ENCODE results near the gene HMOX2. TPM values are rescaled to one million over a fixed set of nuclear protein-coding genes. Genes with fewer than 3 reads are reported as not detected.

HMOX2 gene
- polyA plus RNA-seq, 2 donors: 77.1 to 85.9 TPM

DNA sequence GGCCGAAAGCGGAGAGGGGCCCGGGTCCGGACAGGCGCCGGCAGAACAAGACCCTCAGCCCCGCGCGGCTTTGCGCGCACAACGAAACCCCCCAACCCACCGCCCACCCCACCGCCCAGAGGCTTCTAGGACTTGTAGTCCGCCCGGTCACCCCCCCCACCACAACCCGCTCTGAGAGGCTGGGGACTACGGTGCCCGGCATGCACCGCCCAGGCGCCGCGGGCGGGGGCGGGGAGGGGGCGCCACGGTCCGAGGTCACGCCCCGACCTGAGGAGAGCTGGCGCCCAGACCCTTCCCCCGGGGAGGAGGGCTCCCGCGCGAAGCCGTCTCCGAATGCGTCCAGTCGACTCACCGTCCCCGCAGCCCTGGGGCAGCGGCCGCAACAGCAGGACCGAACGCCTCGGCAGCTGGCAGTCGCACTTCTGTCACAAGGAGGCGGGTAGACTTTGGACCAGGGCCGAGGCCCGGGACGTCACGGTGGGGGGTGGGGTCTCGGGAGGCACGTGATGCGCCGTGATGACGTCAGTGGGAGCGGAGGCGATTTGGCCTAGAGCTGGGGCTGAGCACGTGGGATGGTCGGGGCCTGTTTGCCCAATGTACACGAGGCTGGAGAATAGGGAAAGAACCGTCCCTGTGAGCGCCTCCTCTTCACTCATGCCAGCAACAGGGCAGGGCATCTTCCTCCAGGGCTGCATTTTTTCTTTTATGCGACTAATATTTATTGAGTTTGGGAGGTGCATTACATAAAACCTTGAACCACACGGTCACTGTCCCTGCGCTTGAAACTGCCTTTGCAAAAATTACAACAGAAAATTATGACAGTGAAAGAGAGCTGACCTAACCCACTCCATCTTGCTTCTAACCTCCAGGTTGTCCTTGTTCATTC lies 62.4 kb downstream of the HMOX2 start, which contains the start of gene CDIP1:
Gene CDIP1, minus strand, starts transcription at position 424 of the 886 bp plus-strand sequence. CDS start 24,643 bp downstream, outside the sequence.
- Histone ChIP-seq H3K36me3 (ENCODE audit: control insufficient read depth in 2 of 2, insufficient read depth in 2 of 2, low read length in 1 of 2) (peaks cover 0 to 2% of the 10 kb centered on the region in 2 donors), H3K27me3 (ENCODE audit: control insufficient read depth in 1 of 2, insufficient read depth in 2 of 2, low read length in 2 of 2) (no peaks in the 10 kb centered on the region), H3K27ac (ENCODE audit: low read depth in 2 of 2, low read length in 1 of 2) (peak within 1 kb of the TSS; percentile 88 to 90), H3K4me3 (ENCODE audit: low read depth in 1 of 2, low read length in 2 of 2) (peak within 1 kb of the TSS; percentile 65 to 69), H3K9me3 (ENCODE audit: control insufficient read depth in 2 of 2, insufficient read depth in 1 of 2, low read depth in 1 of 2, low read length in 1 of 2) (no peaks in the 10 kb centered on the region), H3K4me1 (ENCODE audit: control insufficient read depth in 2 of 2, insufficient read depth in 2 of 2, low read length in 1 of 2) (peaks cover 0 to 12% of the 10 kb centered on the region in 2 donors)
- WGBS, 2 donors: 3 to 5% methylated on average over 53 to 67 of the region's 67 CpGs

DNA sequence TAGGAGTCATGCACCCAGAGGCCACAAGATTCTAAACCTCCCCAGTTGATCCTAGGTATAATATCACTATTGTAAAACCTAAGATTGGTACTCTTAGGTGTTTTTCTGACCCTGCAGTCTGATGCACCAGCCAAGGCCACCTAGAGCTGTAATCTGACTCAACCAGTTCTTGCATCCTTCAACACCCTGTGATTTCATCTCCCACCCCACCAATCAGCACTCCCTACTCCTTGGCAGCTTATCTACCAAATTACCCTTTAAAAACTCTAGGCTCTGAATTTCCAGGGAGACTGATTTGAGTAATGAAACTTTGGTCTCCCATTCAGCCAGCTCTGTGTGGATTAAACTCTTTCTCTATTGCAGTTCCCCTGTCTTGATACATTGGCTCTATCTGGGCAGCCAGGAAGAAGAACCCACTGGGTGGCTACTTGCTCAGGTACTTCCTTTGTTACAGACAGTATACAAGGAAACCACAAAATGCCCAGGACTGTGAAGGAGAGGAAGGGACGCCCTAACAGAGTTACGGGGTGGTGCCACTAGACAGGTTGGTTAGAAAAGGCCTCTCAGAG lies 63.6 kb downstream of the HMOX2 start:
- 95 to 98% methylated on average over 2 of the region's 2 CpGs for WGBS, 2 donors
- peaks cover 0 to 2% of the 10 kb centered on the region in 2 donors for H3K36me3 ChIP-seq (ENCODE audit: control insufficient read depth in 2 of 2, insufficient read depth in 2 of 2, low read length in 1 of 2)

DNA sequence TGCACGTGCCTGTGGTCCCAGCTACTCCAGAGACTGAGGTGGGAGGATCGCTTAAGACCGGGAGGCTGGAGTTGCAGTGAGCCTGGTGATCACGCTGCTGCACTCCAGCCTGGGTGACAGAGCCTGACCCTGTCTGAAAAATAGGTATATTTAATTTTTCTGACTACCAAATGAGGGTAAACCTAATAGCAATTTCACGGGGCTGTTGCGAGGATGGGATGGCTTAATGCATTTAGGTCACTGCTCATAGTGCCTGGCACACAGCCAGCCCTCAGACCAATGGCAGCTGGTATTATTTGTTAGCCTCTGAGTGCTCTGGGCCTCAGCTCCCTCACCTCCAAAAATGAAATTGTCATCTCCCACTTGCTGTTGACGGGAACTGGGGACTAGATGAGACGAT lies 68.3 kb downstream of the HMOX2 start:
- no peaks in the 10 kb centered on the region for H3K4me1 ChIP-seq (ENCODE audit: control insufficient read depth in 2 of 2, insufficient read depth in 2 of 2, low read length in 1 of 2)
- no peaks in the 10 kb centered on the region for H3K27me3 ChIP-seq (ENCODE audit: control insufficient read depth in 1 of 2, insufficient read depth in 2 of 2, low read length in 2 of 2)
- H3K36me3 ChIP-seq (ENCODE audit: control insufficient read depth in 2 of 2, insufficient read depth in 2 of 2, low read length in 1 of 2): no peaks in the 10 kb centered on the region
- H3K4me3 ChIP-seq (ENCODE audit: low read depth in 1 of 2, low read length in 2 of 2): no peak overlapping the region
- WGBS, 2 donors: 79 to 82% methylated on average over 8 of the region's 8 CpGs
- no peaks in the 10 kb centered on the region for H3K9me3 ChIP-seq (ENCODE audit: control insufficient read depth in 2 of 2, insufficient read depth in 1 of 2, low read depth in 1 of 2, low read length in 1 of 2)
- H3K27ac ChIP-seq (ENCODE audit: low read depth in 2 of 2, low read length in 1 of 2): no peak overlapping the region

More for the DNA sequence above, 63.6 kb downstream of the HMOX2 start:
- Histone ChIP-seq H3K9me3 (ENCODE audit: control insufficient read depth in 2 of 2, insufficient read depth in 1 of 2, low read depth in 1 of 2, low read length in 1 of 2) (no peaks in the 10 kb centered on the region), H3K4me3 (ENCODE audit: low read depth in 1 of 2, low read length in 2 of 2) (no peak overlapping the region), H3K27me3 (ENCODE audit: control insufficient read depth in 1 of 2, insufficient read depth in 2 of 2, low read length in 2 of 2) (no peaks in the 10 kb centered on the region), H3K4me1 (ENCODE audit: control insufficient read depth in 2 of 2, insufficient read depth in 2 of 2, low read length in 1 of 2) (peaks cover 0 to 12% of the 10 kb centered on the region in 2 donors), H3K27ac (ENCODE audit: low read depth in 2 of 2, low read length in 1 of 2) (no peak overlapping the region)

DNA sequence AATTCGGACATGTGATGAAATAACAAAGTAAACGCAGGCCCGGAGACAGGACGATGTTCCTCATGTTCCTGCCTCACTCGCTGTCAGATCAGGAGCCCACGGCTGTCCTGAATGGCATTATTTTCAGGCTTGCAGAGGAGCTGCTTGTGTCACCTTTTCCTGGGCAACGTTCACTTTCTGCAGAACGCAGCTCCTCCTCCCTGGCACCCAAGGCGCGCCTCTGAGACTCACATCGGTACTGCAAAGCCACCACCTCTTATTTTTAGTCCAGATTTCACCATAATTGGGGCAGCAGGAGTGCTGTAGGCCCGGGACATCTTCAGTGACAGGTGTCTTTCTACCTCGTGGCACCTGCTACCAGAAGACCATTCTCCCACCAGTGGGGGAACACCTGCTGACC lies 71.9 kb downstream of the HMOX2 start:
- Histone ChIP-seq H3K27me3 (ENCODE audit: control insufficient read depth in 1 of 2, insufficient read depth in 2 of 2, low read length in 2 of 2) (no peaks in the 10 kb centered on the region), H3K9me3 (ENCODE audit: control insufficient read depth in 2 of 2, insufficient read depth in 1 of 2, low read depth in 1 of 2, low read length in 1 of 2) (no peaks in the 10 kb centered on the region), H3K36me3 (ENCODE audit: control insufficient read depth in 2 of 2, insufficient read depth in 2 of 2, low read length in 1 of 2) (no peaks in the 10 kb centered on the region), H3K4me3 (ENCODE audit: low read depth in 1 of 2, low read length in 2 of 2) (no peak overlapping the region), H3K4me1 (ENCODE audit: control insufficient read depth in 2 of 2, insufficient read depth in 2 of 2, low read length in 1 of 2) (no peaks in the 10 kb centered on the region), H3K27ac (ENCODE audit: low read depth in 2 of 2, low read length in 1 of 2) (no peak overlapping the region)
- WGBS, 2 donors: 67 to 83% methylated on average over 13 of the region's 13 CpGs

DNA sequence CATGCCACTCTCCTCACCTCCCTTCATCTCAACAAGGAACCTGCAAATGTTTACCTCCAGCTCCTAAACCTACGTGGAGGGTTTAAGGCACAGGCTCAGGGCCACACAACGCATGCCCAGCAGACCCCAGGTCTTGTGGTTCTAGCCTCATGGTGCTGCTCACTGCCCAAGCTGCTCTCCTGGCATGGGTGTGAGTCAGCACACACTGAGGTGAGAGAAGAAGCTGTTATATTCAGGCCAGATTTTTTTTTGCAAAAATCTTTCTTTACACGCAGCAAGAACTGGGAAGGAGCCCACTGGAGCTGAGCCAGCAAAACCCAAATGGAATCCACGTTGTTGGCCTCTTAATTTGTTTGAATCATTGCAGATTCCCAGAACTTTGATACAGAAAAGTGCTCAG lies 74.4 kb downstream of the HMOX2 start:
- no peak overlapping the region for H3K27ac ChIP-seq (ENCODE audit: low read depth in 2 of 2, low read length in 1 of 2)
- no peaks in the 10 kb centered on the region for H3K27me3 ChIP-seq (ENCODE audit: control insufficient read depth in 1 of 2, insufficient read depth in 2 of 2, low read length in 2 of 2)
- H3K4me3 ChIP-seq (ENCODE audit: low read depth in 1 of 2, low read length in 2 of 2): no peak overlapping the region
- no peaks in the 10 kb centered on the region for H3K9me3 ChIP-seq (ENCODE audit: control insufficient read depth in 2 of 2, insufficient read depth in 1 of 2, low read depth in 1 of 2, low read length in 1 of 2)
- no peaks in the 10 kb centered on the region for H3K36me3 ChIP-seq (ENCODE audit: control insufficient read depth in 2 of 2, insufficient read depth in 2 of 2, low read length in 1 of 2)
- H3K4me1 ChIP-seq (ENCODE audit: control insufficient read depth in 2 of 2, insufficient read depth in 2 of 2, low read length in 1 of 2): no peaks in the 10 kb centered on the region
- WGBS, 2 donors: 35 to 45% methylated on average over 4 of the region's 4 CpGs

DNA sequence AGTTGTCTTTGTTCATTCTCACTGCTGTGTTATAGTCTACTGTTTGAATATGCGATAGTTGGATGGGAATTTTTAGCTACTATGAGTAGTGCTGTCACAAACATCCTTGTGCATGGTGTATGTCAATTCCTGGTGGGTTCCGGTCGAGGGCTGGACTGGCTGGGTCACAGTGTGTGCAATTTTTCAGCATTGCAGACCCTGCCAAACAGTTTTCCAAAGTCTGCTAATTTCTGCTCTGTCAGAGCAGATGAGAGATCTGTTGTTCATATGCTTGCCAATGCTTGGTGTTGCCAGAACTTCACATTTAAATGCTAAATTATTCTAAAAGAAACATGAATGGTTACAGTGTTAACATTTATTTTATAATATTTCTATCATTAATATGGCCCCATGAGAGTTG lies 76.3 kb downstream of the HMOX2 start:
- H3K36me3 ChIP-seq (ENCODE audit: control insufficient read depth in 2 of 2, insufficient read depth in 2 of 2, low read length in 1 of 2): no peaks in the 10 kb centered on the region
- peaks cover 0 to 5% of the 10 kb centered on the region in 2 donors for H3K4me1 ChIP-seq (ENCODE audit: control insufficient read depth in 2 of 2, insufficient read depth in 2 of 2, low read length in 1 of 2)
- H3K27me3 ChIP-seq (ENCODE audit: control insufficient read depth in 1 of 2, insufficient read depth in 2 of 2, low read length in 2 of 2): no peaks in the 10 kb centered on the region
- no peak overlapping the region for H3K4me3 ChIP-seq (ENCODE audit: low read depth in 1 of 2, low read length in 2 of 2)
- H3K27ac ChIP-seq (ENCODE audit: low read depth in 2 of 2, low read length in 1 of 2): no peak overlapping the region
- no peaks in the 10 kb centered on the region for H3K9me3 ChIP-seq (ENCODE audit: control insufficient read depth in 2 of 2, insufficient read depth in 1 of 2, low read depth in 1 of 2, low read length in 1 of 2)
- WGBS, 2 donors: 61 to 69% methylated on average over 3 of the region's 3 CpGs

DNA sequence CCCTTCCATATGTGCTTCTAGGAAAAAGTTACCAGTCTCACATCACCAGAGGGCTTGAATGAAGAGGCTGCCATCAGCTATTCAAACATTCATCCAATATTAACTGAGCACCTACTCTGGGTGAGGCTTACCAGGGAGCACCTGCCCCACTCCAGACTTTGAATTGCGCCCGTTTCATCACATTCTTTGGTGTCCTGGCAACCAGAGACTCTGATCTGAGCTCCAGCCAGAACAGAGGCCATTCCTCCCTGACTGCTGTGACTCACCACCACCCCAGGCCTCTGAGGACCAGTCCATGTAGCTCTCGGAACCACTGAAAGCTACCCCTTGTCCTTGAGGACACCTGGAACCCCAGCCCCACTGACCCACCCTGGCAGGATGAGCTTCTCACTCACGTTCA lies 79.9 kb downstream of the HMOX2 start, which contains the start of gene C16orf96:
Gene C16orf96, plus strand, starts transcription at position 229 of the 400 bp plus-strand sequence. Its CDS starts 150 bp downstream, at position 379.
- no peaks in the 10 kb centered on the region for H3K36me3 ChIP-seq (ENCODE audit: control insufficient read depth in 2 of 2, insufficient read depth in 2 of 2, low read length in 1 of 2)
- H3K27me3 ChIP-seq (ENCODE audit: control insufficient read depth in 1 of 2, insufficient read depth in 2 of 2, low read length in 2 of 2): no peaks in the 10 kb centered on the region
- 84 to 94% methylated on average over 4 of the region's 4 CpGs for WGBS, 2 donors
- peaks cover 0 to 5% of the 10 kb centered on the region in 2 donors for H3K4me1 ChIP-seq (ENCODE audit: control insufficient read depth in 2 of 2, insufficient read depth in 2 of 2, low read length in 1 of 2)
- H3K4me3 ChIP-seq (ENCODE audit: low read depth in 1 of 2, low read length in 2 of 2): no peak within 1 kb of the TSS
- H3K27ac ChIP-seq (ENCODE audit: low read depth in 2 of 2, low read length in 1 of 2): no peak within 1 kb of the TSS
- no peaks in the 10 kb centered on the region for H3K9me3 ChIP-seq (ENCODE audit: control insufficient read depth in 2 of 2, insufficient read depth in 1 of 2, low read depth in 1 of 2, low read length in 1 of 2)

DNA sequence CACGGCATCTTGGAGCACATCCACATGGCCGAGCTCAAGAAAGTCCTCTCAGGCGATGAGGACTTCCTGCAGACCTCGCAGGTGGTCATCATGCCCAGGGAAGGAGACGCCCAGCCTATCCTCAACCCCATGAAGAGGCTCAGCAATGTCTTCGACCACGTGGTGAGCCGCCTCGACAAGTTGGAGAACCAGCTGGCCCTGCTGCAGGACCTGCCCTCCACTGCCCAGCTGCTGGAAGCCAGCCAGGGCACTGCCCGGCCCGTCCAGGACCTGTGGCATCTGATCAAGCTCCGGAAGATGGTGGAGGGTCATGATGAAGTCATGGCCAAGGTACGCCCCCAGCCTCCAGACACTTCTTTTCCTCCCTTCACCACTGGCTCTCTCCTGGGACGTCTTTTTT lies 80.4 kb downstream of the HMOX2 start:
- Histone ChIP-seq H3K27me3 (ENCODE audit: control insufficient read depth in 1 of 2, insufficient read depth in 2 of 2, low read length in 2 of 2) (no peaks in the 10 kb centered on the region), H3K4me3 (ENCODE audit: low read depth in 1 of 2, low read length in 2 of 2) (no peak overlapping the region), H3K27ac (ENCODE audit: low read depth in 2 of 2, low read length in 1 of 2) (no peak overlapping the region), H3K36me3 (ENCODE audit: control insufficient read depth in 2 of 2, insufficient read depth in 2 of 2, low read length in 1 of 2) (no peaks in the 10 kb centered on the region), H3K4me1 (ENCODE audit: control insufficient read depth in 2 of 2, insufficient read depth in 2 of 2, low read length in 1 of 2) (peaks cover 0 to 5% of the 10 kb centered on the region in 2 donors), H3K9me3 (ENCODE audit: control insufficient read depth in 2 of 2, insufficient read depth in 1 of 2, low read depth in 1 of 2, low read length in 1 of 2) (no peaks in the 10 kb centered on the region)
- 82% methylated on average over 14 of the region's 14 CpGs for whole genome bisulfite sequencing, 2 donors

DNA sequence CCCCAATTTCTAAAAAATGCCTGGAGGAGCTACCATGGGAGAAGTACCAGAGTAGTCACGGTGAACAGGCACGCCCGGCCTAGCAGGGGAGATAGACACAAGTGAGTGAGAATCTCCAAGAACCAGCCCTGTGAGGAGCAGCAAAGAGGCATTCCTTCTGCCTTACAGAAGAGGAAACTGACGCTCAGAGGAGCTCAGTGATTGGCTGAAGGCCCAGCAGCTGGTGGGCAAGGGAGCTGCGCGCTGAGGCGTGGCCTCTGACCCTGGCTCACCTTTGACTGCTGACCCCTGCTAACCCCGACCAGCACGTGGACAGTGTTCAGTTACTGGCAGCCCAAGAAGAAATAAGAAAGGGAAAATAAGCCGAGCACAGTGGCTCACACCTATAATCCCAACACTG lies 81.8 kb downstream of the HMOX2 start:
- no peaks in the 10 kb centered on the region for H3K9me3 ChIP-seq (ENCODE audit: control insufficient read depth in 2 of 2, insufficient read depth in 1 of 2, low read depth in 1 of 2, low read length in 1 of 2)
- H3K27ac ChIP-seq (ENCODE audit: low read depth in 2 of 2, low read length in 1 of 2): no peak overlapping the region
- H3K27me3 ChIP-seq (ENCODE audit: control insufficient read depth in 1 of 2, insufficient read depth in 2 of 2, low read length in 2 of 2): no peaks in the 10 kb centered on the region
- no peaks in the 10 kb centered on the region for H3K36me3 ChIP-seq (ENCODE audit: control insufficient read depth in 2 of 2, insufficient read depth in 2 of 2, low read length in 1 of 2)
- peaks cover 0 to 5% of the 10 kb centered on the region in 2 donors for H3K4me1 ChIP-seq (ENCODE audit: control insufficient read depth in 2 of 2, insufficient read depth in 2 of 2, low read length in 1 of 2)
- 78% methylated on average over 10 of the region's 10 CpGs for WGBS, 2 donors
- no peak overlapping the region for H3K4me3 ChIP-seq (ENCODE audit: low read depth in 1 of 2, low read length in 2 of 2)

Measured in esophagus (tissue), 2 donors.